Iris pigment epithelial cell (primary cell): ENCODE measurements around the gene CYTH3.

Source experiments
- DNase-seq: peaks from one replicate; pipeline ENCODE4 v3.0.0-alpha.2; 2011; ENCODE audit warnings: low read depth

CYTH3 gene

GRCh38 chr7:6279937-6280336 is 7.5 kb upstream of the CYTH3 start:
- DNase-seq = no peak

- DNase-seq = no peak
Measured at GRCh38 chr7:6279341-6279740, 6.9 kb upstream of the CYTH3 start.

- no peak for DNase-seq
Measured at GRCh38 chr7:6278749-6279310, 6.4 kb upstream of the CYTH3 start.

- DNase-seq = no peak
Measured at GRCh38 chr7:6277476-6277875, 5.1 kb upstream of the CYTH3 start.

DNA sequence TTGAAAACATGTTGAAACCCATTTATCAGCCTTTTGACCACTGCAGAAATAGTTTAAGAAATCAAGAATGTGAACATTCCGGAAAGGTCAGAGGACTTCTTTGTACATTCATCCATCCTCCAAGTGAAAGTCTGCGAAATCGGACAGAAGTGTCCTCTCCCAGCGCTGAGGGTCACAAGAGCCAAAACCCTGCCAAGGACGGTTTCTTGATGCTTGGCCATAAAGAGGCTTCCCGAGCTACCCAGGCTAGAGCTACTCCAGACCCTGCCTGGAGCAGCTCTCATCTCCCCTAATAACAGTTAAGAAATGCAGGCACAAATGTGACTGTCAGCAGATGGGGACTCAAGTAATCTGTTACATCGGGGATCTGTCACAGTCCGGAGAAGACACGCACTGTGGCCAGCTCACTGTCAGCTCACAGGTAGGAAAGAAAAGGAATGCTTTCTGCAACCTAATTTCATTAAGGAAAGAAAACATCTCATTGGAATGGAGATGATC is 4.5 kb upstream of the CYTH3 start:
- DNase-seq = peak; percentile 50

GRCh38 chr7:6274743-6275142 is 2.3 kb upstream of the CYTH3 start:
- no peak for DNase-seq

GRCh38 chr7:6273917-6274630 is 1.6 kb upstream of the CYTH3 start:
- DNase-seq = no peak

- no peak for DNase-seq
Measured at GRCh38 chr7:6273380-6273837, 985 bp upstream of the CYTH3 start.

- DNase-seq = no peak
Measured at GRCh38 chr7:6271694-6272440, 557 bp downstream of the CYTH3 start.

GRCh38 chr7:6271060-6271658 is 1.3 kb downstream of the CYTH3 start:
- peak; percentile 53 for DNase-seq

GRCh38 chr7:6269527-6269926 is 2.9 kb downstream of the CYTH3 start:
- DNase-seq = no peak

GRCh38 chr7:6268907-6269306 is 3.5 kb downstream of the CYTH3 start:
- DNase-seq = no peak

- DNase-seq = no peak
Measured at GRCh38 chr7:6268023-6268900, 4.2 kb downstream of the CYTH3 start.

DNA sequence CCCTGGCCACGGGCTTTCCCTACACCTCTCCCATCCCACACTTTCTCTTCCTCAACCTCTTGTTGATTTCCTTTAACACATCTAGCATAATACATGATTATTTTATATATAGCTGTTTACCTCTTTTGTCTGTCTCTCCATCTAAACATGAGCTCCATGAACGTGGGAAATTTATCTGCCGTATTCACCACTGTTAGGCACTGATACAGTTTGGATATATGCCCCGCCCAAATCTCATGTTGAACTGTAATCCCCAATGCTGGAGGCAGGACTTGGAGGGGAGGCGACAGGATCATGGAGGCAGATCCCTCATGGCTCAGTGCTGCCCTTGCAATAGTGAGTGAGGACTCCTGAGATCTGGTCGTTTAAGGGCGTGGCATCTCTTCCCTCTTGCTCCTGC is 5.7 kb downstream of the CYTH3 start:
- no peak for DNase-seq

DNA sequence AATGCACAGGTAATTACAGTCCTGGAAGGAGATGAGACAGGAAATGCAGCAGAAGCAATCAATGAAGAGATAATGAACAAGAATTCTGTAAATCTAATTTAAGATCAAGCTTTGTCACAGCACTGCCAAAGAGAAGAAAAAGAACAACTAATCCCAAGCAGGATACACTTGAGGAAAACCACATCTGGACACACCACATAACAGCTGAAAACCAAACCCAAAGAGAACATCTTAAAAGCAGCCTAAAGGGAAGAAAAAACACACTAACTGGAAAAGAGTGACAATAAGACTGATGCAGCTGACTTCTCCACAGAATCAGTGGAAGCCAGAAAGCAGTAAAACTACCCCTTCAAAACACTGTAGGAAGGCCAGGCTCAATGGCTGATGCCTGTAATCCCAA is 10.2 kb downstream of the CYTH3 start:
- DNase-seq = no peak

DNA sequence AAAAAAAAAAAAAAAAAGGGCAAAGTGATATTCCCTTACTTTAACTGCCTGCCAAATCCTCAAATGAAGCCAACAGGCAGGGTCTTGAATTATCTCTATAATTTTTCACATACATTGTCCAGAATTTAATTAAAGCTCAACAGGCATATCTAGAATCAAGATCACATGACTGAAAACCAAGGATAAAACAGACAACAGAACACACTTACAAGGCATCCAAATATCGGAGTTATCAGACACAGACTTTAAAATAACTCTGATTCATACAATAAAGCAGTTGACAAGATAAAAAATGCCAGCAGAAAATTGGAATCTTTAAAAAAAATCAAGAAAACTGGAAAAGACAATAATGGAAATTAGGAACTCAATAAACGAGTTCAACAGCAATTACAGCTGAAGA is 10.7 kb downstream of the CYTH3 start:
- no peak for DNase-seq

GRCh38 chr7:6260291-6261187 is 11.9 kb downstream of the CYTH3 start:
- peak; percentile 43 for DNase-seq

GRCh38 chr7:6259257-6259656 is 13.2 kb downstream of the CYTH3 start:
- DNase-seq = no peak

- peak; percentile 92 for DNase-seq
Measured at GRCh38 chr7:6258440-6259182, 13.8 kb downstream of the CYTH3 start.

GRCh38 chr7:6257675-6258074 is 14.7 kb downstream of the CYTH3 start:
- DNase-seq = no peak
